ENCODE measurements around the gene RNU2-63P. TPM values are rescaled to one million over a fixed set of nuclear protein-coding genes. Genes with fewer than 3 reads are reported as not detected.

The RNU2-63P gene
- polyA plus RNA-seq, 1 of the 3 experiments (the other 2 are of a cell fraction): not detected

- ChIA-PET CTCF (interaction anchor here (0.8 to 1.6 kb wide), 2 partner anchors 8 to 109 kb away, joined by 3 to 9 read pairs; no protein-coding TSS in a partner anchor), POLR2A (no interaction called here)
- Histone ChIP-seq H3K36me3 (replicated peaks in 1 of 2; ENCODE audit: control insufficient read depth in 1 of 2, insufficient read depth in 2 of 2, low read length in 1 of 2) (peaks cover 17 to 60% of the 10 kb centered on the region in 2 experiments), H3K4me3 (ENCODE audit: low read depth in 2 of 2, low read length in 1 of 2) (no peak overlapping the region), H3K9ac (no peak overlapping the region), H3K27me3 (ENCODE audit: insufficient read depth) (no peaks in the 10 kb centered on the region), H3K9me2 (no peaks in the 10 kb centered on the region), H2AFZ (ENCODE audit: low read depth) (no peak overlapping the region), H3F3A (replicated peaks; ENCODE audit: insufficient read depth) (peaks cover 13% of the 10 kb centered on the region), H3K4me1 (ENCODE audit: control insufficient read depth in 1 of 2, insufficient read depth in 2 of 2, low read depth in 1 of 2, low read length in 1 of 2) (peaks cover 15% of the 10 kb centered on the region in 2 experiments), H3K4me2 (no peak overlapping the region), H3K79me2 (ENCODE audit: insufficient read depth) (peaks cover 84% of the 10 kb centered on the region), H3K27ac (ENCODE audit: low read depth in 2 of 2, low read length in 1 of 2) (no peak overlapping the region), H3K9me3 (no peaks in the 10 kb centered on the region), H4K20me1 (ENCODE audit: insufficient read depth) (peaks cover 18% of the 10 kb centered on the region; the same call in 1 of the 2 replicates)
- TF ChIP-seq POLR2AphosphoS5 (IDR thresholded peaks at IDR 0.05; ENCODE audit: low read depth, low read length): 0 out of 2 replicates have a peak, but pooled peaks have one; percentile 9
- TF ChIP-seq, protein P1, sequence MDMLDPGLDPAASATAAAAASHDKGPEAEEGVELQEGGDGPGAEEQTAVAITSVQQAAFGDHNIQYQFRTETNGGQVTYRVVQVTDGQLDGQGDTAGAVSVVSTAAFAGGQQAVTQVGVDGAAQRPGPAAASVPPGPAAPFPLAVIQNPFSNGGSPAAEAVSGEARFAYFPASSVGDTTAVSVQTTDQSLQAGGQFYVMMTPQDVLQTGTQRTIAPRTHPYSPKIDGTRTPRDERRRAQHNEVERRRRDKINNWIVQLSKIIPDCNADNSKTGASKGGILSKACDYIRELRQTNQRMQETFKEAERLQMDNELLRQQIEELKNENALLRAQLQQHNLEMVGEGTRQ (IDR thresholded peaks at IDR 0.05; ENCODE audit: borderline replicate concordance, low read depth, low read length): no peak
- WGBS (ENCODE audit: low lambda C conversion rate): 100% methylated on average over 2 of the region's 2 CpGs
- DNase-seq: no peak
These were observed 35.4 kb upstream of the RNU2-63P start for GRCh38 chr2:88051792-88052191.

GRCh38 chr2:88049622-88050021, 33.3 kb upstream of the RNU2-63P start:
- H3K27ac ChIP-seq (ENCODE audit: low read depth in 2 of 2, low read length in 1 of 2): no peak overlapping the region
- peaks cover 17 to 61% of the 10 kb centered on the region in 2 experiments for H3K36me3 ChIP-seq (replicated peaks in 1 of 2; ENCODE audit: control insufficient read depth in 1 of 2, insufficient read depth in 2 of 2, low read length in 1 of 2)
- H3K4me2 ChIP-seq: no peak overlapping the region
- no peak overlapping the region for H2AFZ ChIP-seq (ENCODE audit: low read depth)
- no peaks in the 10 kb centered on the region for H3K9me3 ChIP-seq
- H3K4me3 ChIP-seq (ENCODE audit: low read depth in 2 of 2, low read length in 1 of 2): no peak overlapping the region
- H3K9me2 ChIP-seq: no peaks in the 10 kb centered on the region
- no peak for TF ChIP-seq SMC3 (IDR thresholded peaks at IDR 0.05; ENCODE audit: low read depth, low read length)
- no peak for TF ChIP-seq GATA2 (CRISPR knock-in tag; IDR thresholded peaks at IDR 0.05)
- TF ChIP-seq MEF2A (IDR thresholded peaks at IDR 0.05; ENCODE audit: borderline replicate concordance, low read depth): no peak
- TF ChIP-seq RCOR1 (IDR thresholded peaks at IDR 0.05; ENCODE audit: low read length): no peak
- TF ChIP-seq, protein P2, sequence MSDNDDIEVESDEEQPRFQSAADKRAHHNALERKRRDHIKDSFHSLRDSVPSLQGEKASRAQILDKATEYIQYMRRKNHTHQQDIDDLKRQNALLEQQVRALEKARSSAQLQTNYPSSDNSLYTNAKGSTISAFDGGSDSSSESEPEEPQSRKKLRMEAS (IDR thresholded peaks at IDR 0.05; ENCODE audit: low read depth): no peak
- no peak for TF ChIP-seq EP300 (IDR thresholded peaks at IDR 0.05; ENCODE audit: borderline replicate concordance in 1 of 2, low read depth in 1 of 2, low read length in 1 of 2)
- no peak for TF ChIP-seq FOXJ3 (CRISPR knock-in tag; IDR thresholded peaks at IDR 0.05)
- H3K79me2 ChIP-seq (ENCODE audit: insufficient read depth): peaks cover 97% of the 10 kb centered on the region
- WGBS (ENCODE audit: low lambda C conversion rate): 86% methylated on average over 1 of the region's 1 CpG
- no peak for DNase-seq
- H3F3A ChIP-seq (replicated peaks; ENCODE audit: insufficient read depth): peaks cover 13% of the 10 kb centered on the region
- no peaks in the 10 kb centered on the region for H3K27me3 ChIP-seq (ENCODE audit: insufficient read depth)
- POLR2A ChIA-PET: no interaction called here
- peaks cover 19% of the 10 kb centered on the region for H4K20me1 ChIP-seq (ENCODE audit: insufficient read depth)
- peaks cover 10 to 15% of the 10 kb centered on the region in 2 experiments for H3K4me1 ChIP-seq (ENCODE audit: control insufficient read depth in 1 of 2, insufficient read depth in 2 of 2, low read depth in 1 of 2, low read length in 1 of 2)
- H3K9ac ChIP-seq: no peak overlapping the region
- CTCF ChIA-PET: interaction anchor here (1.7 to 4.1 kb wide), 2 partner anchors 11 to 110 kb away, joined by 3 to 18 read pairs; no protein-coding TSS in a partner anchor

- ChIA-PET POLR2A (no interaction called here), CTCF (interaction anchor here (1.7 to 4.1 kb wide), 2 partner anchors 12 to 111 kb away, joined by 3 to 18 read pairs; no protein-coding TSS in a partner anchor)
- Histone ChIP-seq H3K27me3 (ENCODE audit: insufficient read depth) (no peaks in the 10 kb centered on the region), H4K20me1 (ENCODE audit: insufficient read depth) (peaks cover 18% of the 10 kb centered on the region), H3K36me3 (replicated peaks in 1 of 2; ENCODE audit: control insufficient read depth in 1 of 2, insufficient read depth in 2 of 2, low read length in 1 of 2) (peaks cover 15 to 67% of the 10 kb centered on the region in 2 experiments), H3K27ac (ENCODE audit: low read depth in 2 of 2, low read length in 1 of 2) (no peak overlapping the region), H3K9ac (no peak overlapping the region), H3K4me2 (no peak overlapping the region), H3K9me3 (no peaks in the 10 kb centered on the region), H3K4me3 (ENCODE audit: low read depth in 2 of 2, low read length in 1 of 2) (no peak overlapping the region), H3K9me2 (no peaks in the 10 kb centered on the region), H3K79me2 (ENCODE audit: insufficient read depth) (peaks cover 97% of the 10 kb centered on the region), H3K4me1 (ENCODE audit: control insufficient read depth in 1 of 2, insufficient read depth in 2 of 2, low read depth in 1 of 2, low read length in 1 of 2) (peaks cover 2 to 7% of the 10 kb centered on the region in 2 experiments), H2AFZ (ENCODE audit: low read depth) (no peak overlapping the region), H3F3A (replicated peaks; ENCODE audit: insufficient read depth) (peaks cover 17% of the 10 kb centered on the region)
- 95% methylated on average over 3 of the region's 3 CpGs for WGBS (ENCODE audit: low lambda C conversion rate)
- no peak for DNase-seq
- TF ChIP-seq MXI1 (IDR thresholded peaks at IDR 0.05; ENCODE audit: low read depth, low read length): no peak
- no peak for TF ChIP-seq FOXM1 (IDR thresholded peaks at IDR 0.05; ENCODE audit: low read depth)
- no peak for TF ChIP-seq PBX3 (IDR thresholded peaks at IDR 0.05)
- no peak for TF ChIP-seq FOXJ3 (CRISPR knock-in tag; IDR thresholded peaks at IDR 0.05)
- TF ChIP-seq MEF2A (IDR thresholded peaks at IDR 0.05; ENCODE audit: borderline replicate concordance, low read depth): no peak
- TF ChIP-seq RAD21 (IDR thresholded peaks at IDR 0.05; ENCODE audit: low read length): no peak
- TF ChIP-seq CHD2 (IDR thresholded peaks at IDR 0.05; ENCODE audit: low read length, partially characterized antibody): no peak
- no peak for TF ChIP-seq RCOR1 (IDR thresholded peaks at IDR 0.05; ENCODE audit: low read length)
- no peak for TF ChIP-seq RFX5 (IDR thresholded peaks at IDR 0.05; ENCODE audit: low read length)
- no peak for TF ChIP-seq TAF1 (IDR thresholded peaks at IDR 0.05; ENCODE audit: borderline replicate concordance, low read depth, low read length)
- no peak for TF ChIP-seq EP300 (IDR thresholded peaks at IDR 0.05; ENCODE audit: borderline replicate concordance in 1 of 2, low read depth in 1 of 2, low read length in 1 of 2)
- no peak for TF ChIP-seq JUND (IDR thresholded peaks at IDR 0.05)
- TF ChIP-seq GATA2 (CRISPR knock-in tag; IDR thresholded peaks at IDR 0.05): no peak
- TF ChIP-seq FOSL2 (IDR thresholded peaks at IDR 0.05; ENCODE audit: borderline replicate concordance, low read depth): no peak
- no peak for TF ChIP-seq EZH2phosphoT487 (IDR thresholded peaks at IDR 0.05; ENCODE audit: borderline replicate concordance, low read depth)
These were observed 32.2 kb upstream of the RNU2-63P start for GRCh38 chr2:88048541-88048940.

Measured in SK-N-SH (cell line).